GM10248 (cell line): ENCODE data around the gene SMURF1.

Experiments
- CTCF ChIA-PET: fragments of 300-600 bp; sonication (Branson Sonifier 250); formaldehyde crosslinking; extraction: SDS; loops from one replicate; lab custom pipeline; 2021; ENCODE audit warnings: antibody characterized with exemption; lab: Yijun Ruan, JAX
- POLR2A ChIA-PET: fragments of 350-650 bp; sonication (Branson Sonifier 250); formaldehyde crosslinking; extraction: SDS; loops from one replicate; lab custom pipeline; 2020; ENCODE audit warnings: antibody characterized with exemption; lab: Yijun Ruan, JAX
- DNase-seq: peaks from one replicate; pipeline ENCODE4 v3.0.0; 2012; ENCODE audit errors: extremely low spot score
- CTCF ChIP-seq: IDR thresholded peaks from 2 replicates; pipeline ENCODE4 v1.5.1; 2012; ENCODE audit warnings: mild to moderate bottlenecking, low read depth; ENCODE audit errors: extremely low read depth, missing control alignments, control extremely low read depth

SMURF1 gene

GRCh38 chr7:99037327-99037940 lies 106.5 kb downstream of the SMURF1 start:
- TF ChIP-seq CTCF = no peak
- no peak for DNase-seq
- CTCF ChIA-PET = interaction anchor here (0.9 to 5.9 kb wide), 5 partner anchors 8 to 277 kb away, joined by 3 to 36 read pairs (median 4); no protein-coding TSS in a partner anchor
- POLR2A ChIA-PET = no interaction called here

DNA sequence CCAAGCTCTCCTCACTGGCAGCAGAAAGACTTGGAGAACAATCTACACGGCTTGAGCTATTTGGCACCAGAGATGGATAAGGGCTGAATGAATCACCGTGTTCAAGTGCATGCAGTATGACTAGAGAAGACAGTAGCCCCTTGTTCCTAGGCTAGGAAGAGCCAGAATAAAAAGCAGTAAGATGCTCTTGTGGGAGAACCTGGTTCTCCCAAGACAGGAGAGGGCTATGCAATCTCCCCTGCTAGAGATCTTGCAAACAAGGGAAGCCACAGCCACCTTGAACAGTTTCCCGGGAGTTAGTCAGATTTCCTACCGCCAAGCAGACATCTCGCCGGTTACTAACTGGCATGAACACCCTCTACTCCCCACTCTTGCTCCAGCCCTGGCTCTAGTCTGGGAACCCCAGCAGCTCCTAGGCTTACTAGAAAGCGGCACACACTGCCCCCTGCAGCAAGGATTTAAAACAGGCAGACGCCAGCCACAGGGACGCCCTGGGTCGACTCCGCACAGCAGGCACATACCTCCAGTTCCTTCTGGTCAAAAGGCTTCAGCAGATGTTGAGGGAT lies 107.3 kb downstream of the SMURF1 start:
- CTCF ChIA-PET = interaction anchor here (0.9 to 5.9 kb wide), 4 partner anchors 9 to 277 kb away, joined by 3 to 36 read pairs (median 4); no protein-coding TSS in a partner anchor
- no peak for TF ChIP-seq CTCF
- DNase-seq = no peak
- POLR2A ChIA-PET = no interaction called here

GRCh38 chr7:99035723-99036545 lies 108.0 kb downstream of the SMURF1 start:
- TF ChIP-seq CTCF = no peak

DNA sequence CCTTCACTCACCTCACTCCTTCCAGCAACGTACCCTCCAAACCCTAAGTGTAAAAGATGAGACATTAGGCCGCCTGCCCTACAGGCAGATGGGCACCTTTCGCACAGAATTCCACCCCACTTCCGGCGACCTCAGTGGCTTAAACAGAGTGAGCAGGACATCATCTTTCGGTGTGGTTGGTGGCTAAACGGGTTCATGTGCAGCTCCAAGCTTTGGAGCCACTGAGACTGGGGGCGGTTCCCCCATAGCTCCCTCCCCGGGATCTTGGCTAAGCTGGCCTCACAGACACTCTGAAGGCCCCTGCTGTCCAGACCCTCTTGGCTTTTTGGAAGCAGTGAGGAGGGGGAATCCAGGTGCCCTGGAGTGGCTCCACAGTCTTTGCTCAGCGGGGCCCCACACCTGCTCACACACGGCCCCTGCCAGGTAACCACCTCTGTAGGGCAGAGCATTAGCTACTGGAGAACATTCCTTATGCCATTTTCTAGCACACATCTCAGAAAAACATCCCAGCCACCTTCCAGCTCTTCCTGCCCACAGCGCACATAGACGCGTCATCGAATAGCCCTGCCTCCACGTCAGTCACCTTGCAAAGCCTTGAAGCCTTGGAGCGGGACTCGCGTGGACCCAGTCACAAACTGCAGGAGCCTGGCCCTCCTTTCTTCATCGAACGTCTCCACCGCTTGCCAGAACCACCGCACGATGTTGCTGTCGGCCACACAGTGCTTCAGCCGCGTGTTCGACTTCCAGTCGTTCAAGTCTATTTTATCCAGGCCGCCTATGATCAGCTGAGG lies 108.8 kb downstream of the SMURF1 start:
- no peak for DNase-seq
- no peak for TF ChIP-seq CTCF
- ChIA-PET POLR2A (no interaction called here), CTCF (interaction anchor here (5.9 kb wide), 1 partner anchor 279 kb away, joined by 36 read pairs; no protein-coding TSS in a partner anchor)

More at GRCh38 chr7:99035723-99036545, 108.0 kb downstream of the SMURF1 start:
- no peak for DNase-seq
- ChIA-PET POLR2A (no interaction called here), CTCF (interaction anchor here (1.1 to 5.9 kb wide), 3 partner anchors 8 to 278 kb away, joined by 3 to 36 read pairs (median 4); no protein-coding TSS in a partner anchor)

DNA sequence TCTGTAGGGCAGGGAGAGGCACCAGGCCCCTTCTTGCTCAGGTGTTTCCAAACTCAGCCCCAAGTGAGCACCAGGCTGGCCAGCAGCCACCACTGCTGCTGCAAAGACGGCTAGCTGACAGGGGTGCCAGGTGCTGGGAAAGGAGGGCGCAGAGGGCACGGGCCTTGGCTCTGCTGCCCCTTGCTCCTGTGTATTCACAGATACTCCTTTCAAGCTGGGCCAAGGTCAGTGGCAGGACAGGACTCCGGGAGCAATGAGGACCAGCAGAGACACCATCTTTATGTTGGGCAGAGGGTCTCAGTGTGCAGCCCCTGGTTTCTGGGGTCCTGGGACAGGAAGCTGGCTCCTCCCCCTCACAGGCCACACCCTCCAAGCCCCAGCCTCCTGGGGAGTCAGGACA lies 110.1 kb downstream of the SMURF1 start:
- no peak for DNase-seq
- TF ChIP-seq CTCF = no peak
- CTCF ChIA-PET = no interaction called here
- POLR2A ChIA-PET = no interaction called here

GRCh38 chr7:99032928-99033327 lies 111.0 kb downstream of the SMURF1 start:
- no peak for TF ChIP-seq CTCF
- no peak for DNase-seq
- CTCF ChIA-PET = no interaction called here
- POLR2A ChIA-PET = no interaction called here
